Ovary (tissue), 9 donors: Measurements from ENCODE around the gene RILPL1. TPM values are rescaled to one million over a fixed set of nuclear protein-coding genes. Genes with fewer than 3 reads are reported as not detected.
"Not testable (repeated sequence)": the region's sequence is repeated elsewhere in the genome, so short reads cannot be mapped to it uniquely, and the experiment has no call there.

ENCODE experiments used
- DNase-seq, 5 donors: peaks; one replicate each; pipeline ENCODE4 v3.0.0-alpha.2; 2019 to 2020
- H3K27ac ChIP-seq, 2 donors: fragments of 200-600 bp; one replicate each; pipeline versions ENCODE4 v1.5.1 to v1.8.0; 2019 to 2022
- H3K27me3 ChIP-seq: fragments of 200-600 bp; one replicate; pipeline ENCODE4 v1.8.0; 2022
- H3K36me3 ChIP-seq: fragments of 200-600 bp; sonication (generic); one replicate; pipeline ENCODE4 v1.5.1; 2019
- H3K4me1 ChIP-seq: one replicate; pipeline ENCODE4 v1.8.1; 2013; ENCODE audit warnings: mild to moderate bottlenecking, moderate library complexity; ENCODE audit not compliant: insufficient read depth
- H3K4me3 ChIP-seq: fragments of 200-600 bp; sonication (generic); one replicate; pipeline ENCODE4 v1.5.1; 2017
- H3K9me3 ChIP-seq, 2 donors: fragments of 200-600 bp in 1 of 2; sonication (generic) in 1 of 2; one replicate each; pipeline versions ENCODE4 v1.5.1 to v1.8.1; 2013 to 2019; ENCODE audit warnings: mild to moderate bottlenecking in 1 of 2, moderate library complexity in 1 of 2
- CTCF ChIP-seq, 3 donors: fragments of 450-650 bp in 2 of 3; fragments of 200-600 bp in 1 of 3; IDR thresholded peaks; one replicate each; pipeline versions ENCODE4 v1.5.1 to v1.8.0; 2016 to 2022; ENCODE audit warnings: antibody characterized with exemption in 3 of 3, mild to moderate bottlenecking in 1 of 3
- EP300 ChIP-seq: sonication (generic); formaldehyde crosslinking; IDR thresholded peaks from one replicate; pipeline ENCODE4 v1.6.1; 2017; ENCODE audit warnings: antibody characterized with exemption
- POLR2A ChIP-seq: fragments of 450-650 bp; IDR thresholded peaks from one replicate; pipeline ENCODE4 v1.6.1; 2017; ENCODE audit warnings: antibody characterized with exemption, mild to moderate bottlenecking, moderate library complexity
- WGBS, 3 donors: extraction: QIAGEN DNeasy Blood & Tissue Kit in 1 of 3; methylation state at CpG; one replicate each; pipeline versions ENCODE4 v1.1.5 to v1.1.7; 2013 to 2017; 5-methylcytosine and 5-hydroxymethylcytosine counted together
- intact Hi-C, 4 donors: fragments of 100-400 bp; cut with DNase I; formaldehyde crosslinking; loops; one replicate each; pipeline versions ENCODE4 v1.11.0 to v1.15.1; 2022 to 2023
- polyA plus RNA-seq, 2 donors: library from polyadenylated mRNA; stranded (reverse); fragments of 200-250 nt in 1 of 2; fragments of 350-450 nt in 1 of 2; fragmentation: Illumina TruSeq in 1 of 2; extraction: RNeasy Lipid Tissue Mini Kit (QIAGEN cat#74804) in 1 of 2; gene quantifications; one replicate each; pipeline ENCODE4 v1.2.3, GENCODE V29; 2013 to 2014
- total RNA-seq, 7 donors: library from RNA; depleted of rRNA in 2 of 7; stranded (reverse); fragments of >200 nt in 2 of 7; fragmentation: NEBNext Ultra II Directional in 3 of 7; extraction: Animal tissue kit (Norgen Biotek cat#: 25700) in 3 of 7; gene quantifications; one replicate each; pipeline versions ENCODE4 v1.1.0 to v1.2.4, GENCODE V29; 2016 to 2023
- donor health status: DM: no; HTN: no; CAD: no; lungs with moderate emphysema.
- donor health status: DM: no; HTN: no; CAD: no.
- donor health status: Bipolar disorder and iron deficiency.
- donor health status: DM: yes; HTN: yes; CAD: no.
- donor health status: DM: no; HTN: no; CAD: no.
- donor health status: DM: yes; HTN: yes; CAD: no.

Gene RILPL1
- total and polyA plus RNA-seq, 9 donors: 9.8 to 25.1 (median 18.9) TPM

GRCh38 chr12:123433615-123434014 is 99.9 kb downstream of the RILPL1 start:
- no peaks in the 10 kb centered on the region for H3K9me3 ChIP-seq
- intact Hi-C loops: no loop called here
- no peak for TF ChIP-seq CTCF (IDR thresholded peaks at IDR 0.05)
- TF ChIP-seq EP300: no peak
- no peak for TF ChIP-seq POLR2A
- DNase-seq: no peak
- H3K27ac ChIP-seq: no peak overlapping the region
- no peak overlapping the region for H3K4me3 ChIP-seq
- no peaks in the 10 kb centered on the region for H3K36me3 ChIP-seq
- peaks cover 10% of the 10 kb centered on the region for H3K4me1 ChIP-seq
- 95 to 96% (median 95%) methylated on average over 6 of the region's 6 CpGs for WGBS, 3 donors
- H3K27me3 ChIP-seq: no peaks in the 10 kb centered on the region

- WGBS, 3 donors: 76 to 80% (median 77%) methylated on average over 15 of the region's 15 CpGs
- H3K36me3 ChIP-seq, H3K4me3 ChIP-seq, intact Hi-C loops, H3K27ac ChIP-seq, H3K27me3 ChIP-seq, H3K9me3 ChIP-seq, DNase-seq: not testable (repeated sequence)
- H3K4me1 ChIP-seq: peaks cover 10% of the 10 kb centered on the region
Measured at GRCh38 chr12:123431951-123432817, 101.3 kb downstream of the RILPL1 start.

GRCh38 chr12:123429101-123429500 is 104.4 kb downstream of the RILPL1 start:
- DNase-seq, H3K27me3 ChIP-seq, intact Hi-C loops, H3K9me3 ChIP-seq, H3K36me3 ChIP-seq, H3K27ac ChIP-seq, H3K4me1 ChIP-seq, H3K4me3 ChIP-seq: not testable (repeated sequence)
- WGBS, 3 donors: 92 to 96% (median 95%) methylated on average over 8 of the region's 8 CpGs

GRCh38 chr12:123428591-123428990 is 104.9 kb downstream of the RILPL1 start:
- no peaks in the 10 kb centered on the region for H3K36me3 ChIP-seq
- 72 to 76% (median 74%) methylated on average over 6 of the region's 6 CpGs for WGBS, 3 donors
- no peak overlapping the region for H3K27ac ChIP-seq
- peaks cover 3% of the 10 kb centered on the region for H3K4me1 ChIP-seq
- no peaks in the 10 kb centered on the region for H3K27me3 ChIP-seq
- TF ChIP-seq POLR2A: no peak
- no peak for TF ChIP-seq CTCF (IDR thresholded peaks at IDR 0.05)
- no peak for TF ChIP-seq EP300
- DNase-seq: no peak
- H3K9me3 ChIP-seq: no peaks in the 10 kb centered on the region
- intact Hi-C loops: no loop called here
- no peak overlapping the region for H3K4me3 ChIP-seq

DNA sequence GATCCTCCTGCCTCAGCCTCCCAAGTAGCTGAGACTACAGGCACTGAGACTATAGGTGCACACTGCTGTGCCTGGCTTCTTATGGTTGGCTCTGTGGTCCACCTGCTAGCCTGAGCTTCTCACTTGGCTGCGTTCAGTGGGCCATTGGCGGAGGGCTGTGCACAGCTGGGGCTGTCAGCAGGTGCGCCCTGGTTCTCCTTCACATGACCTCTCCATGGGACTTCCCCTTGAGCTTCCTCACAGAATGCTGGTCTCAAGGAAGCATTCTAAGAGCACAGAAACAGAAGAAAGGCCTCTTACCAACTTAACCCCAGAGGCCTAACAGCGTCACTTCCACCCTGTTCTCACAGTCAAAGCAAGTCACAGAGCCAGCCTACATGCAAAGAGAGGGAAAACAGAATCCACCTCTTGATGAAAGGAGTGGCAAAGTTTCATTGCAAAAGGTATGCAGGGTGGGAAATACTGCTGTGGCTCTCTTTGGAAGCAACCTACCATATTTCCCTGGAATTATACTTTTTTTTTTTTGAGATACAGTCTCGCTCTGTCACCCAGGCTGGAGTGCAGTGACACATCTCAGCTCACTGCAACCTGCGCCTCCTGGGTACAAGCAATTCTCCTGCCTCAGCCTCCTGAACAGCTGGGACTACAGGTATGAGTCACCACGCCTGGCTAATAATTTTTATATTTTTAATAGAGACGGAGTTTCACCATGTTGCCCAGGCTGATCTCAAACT is 106.3 kb downstream of the RILPL1 start:
- H3K4me3 ChIP-seq: no peak overlapping the region
- no peaks in the 10 kb centered on the region for H3K9me3 ChIP-seq
- 90 to 93% (median 92%) methylated on average over 8 of the region's 8 CpGs for WGBS, 3 donors
- intact Hi-C loops: no loop called here
- no peak for DNase-seq
- no peaks in the 10 kb centered on the region for H3K27me3 ChIP-seq
- TF ChIP-seq POLR2A (no peak), EP300 (no peak)
- no peak overlapping the region for H3K27ac ChIP-seq
- no peaks in the 10 kb centered on the region for H3K4me1 ChIP-seq
- H3K36me3 ChIP-seq: no peaks in the 10 kb centered on the region

- Histone ChIP-seq H3K4me1 (no peaks in the 10 kb centered on the region), H3K36me3 (no peaks in the 10 kb centered on the region), H3K4me3 (no peak overlapping the region), H3K9me3 (no peaks in the 10 kb centered on the region), H3K27ac (no peak overlapping the region), H3K27me3 (no peaks in the 10 kb centered on the region)
- TF ChIP-seq CTCF (IDR thresholded peaks at IDR 0.05) (no peak), POLR2A (no peak), EP300 (no peak)
- intact Hi-C loops: no loop called here
- no peak for DNase-seq
- 95 to 97% (median 96%) methylated on average over 2 of the region's 2 CpGs for WGBS, 3 donors
Measured at GRCh38 chr12:123421314-123421713, 112.2 kb downstream of the RILPL1 start.
